ENCODE results near the gene TMEM131. TPM values are rescaled to one million over a fixed set of nuclear protein-coding genes. Genes with fewer than 3 reads are reported as not detected.

The TMEM131 gene
- total RNA-seq, 4 donors from 2014 or later, result 10.3 to 39.2 (median 20.0) TPM

- Histone ChIP-seq H3K9me3 (no peaks in the 10 kb centered on the region), H3K36me3 (no peaks in the 10 kb centered on the region), H3K27ac (peak overlapping the region; percentile 90 to 100 (median 96)), H3K4me3 (peak overlapping the region; percentile 72 to 97 (median 80)), H3K4me1 (peaks cover 56 to 63% of the 10 kb centered on the region in 2 donors), H3K27me3 (no peaks in the 10 kb centered on the region)
- in situ Hi-C loops (cut with MboI; ENCODE audit: low sequenced_read_pairs in 4 of 4), result no loop called here
- intact Hi-C loops (cut with DNase I; ENCODE audit: low total_unique reads), result loop anchor here (10.0 kb wide), 1 partner anchor 188 kb away; no protein-coding TSS in a partner anchor
- no peak for DNase-seq
- TF ChIP-seq CTCF (IDR thresholded peaks at IDR 0.05 in 4 of 5, conservative IDR thresholded peaks at IDR 0.05 in 1 of 5) (no peak), POLR2A (IDR thresholded peaks at IDR 0.05) (no peak)
- ATAC-seq, result no peak
These were observed 2.6 kb downstream of the TMEM131 start for GRCh38 chr2:97992836-97993825.

- H3K27me3 ChIP-seq, result no peaks in the 10 kb centered on the region
- H3K4me1 ChIP-seq, result peaks cover 64% of the 10 kb centered on the region in 2 donors
- ATAC-seq (no peak), DNase-seq (no peak)
- no peaks in the 10 kb centered on the region for H3K36me3 ChIP-seq
- H3K4me3 ChIP-seq, result no peak overlapping the region
- peak overlapping the region; percentile 7 to 90 (median 40) for H3K27ac ChIP-seq
- no peaks in the 10 kb centered on the region for H3K9me3 ChIP-seq
- in situ Hi-C loops (cut with MboI; ENCODE audit: low sequenced_read_pairs in 4 of 4), result no loop called here
- no peak for TF ChIP-seq POLR2A (IDR thresholded peaks at IDR 0.05)
- TF ChIP-seq CTCF (IDR thresholded peaks at IDR 0.05 in 4 of 5, conservative IDR thresholded peaks at IDR 0.05 in 1 of 5), result no peak
- intact Hi-C loops (cut with DNase I; ENCODE audit: low total_unique reads), result loop anchor here (10.0 kb wide), 1 partner anchor 186 kb away; no protein-coding TSS in a partner anchor
These were observed 4.5 kb downstream of the TMEM131 start for GRCh38 chr2:97991081-97991856.

- no peaks in the 10 kb centered on the region for H3K36me3 ChIP-seq
- in situ Hi-C loops (cut with MboI; ENCODE audit: low sequenced_read_pairs in 4 of 4) (no loop called here), intact Hi-C loops (cut with DNase I; ENCODE audit: low total_unique reads) (loop anchor here (2.0 to 5.0 kb wide), 2 partner anchors 22 to 51 kb away; no protein-coding TSS in a partner anchor)
- ATAC-seq (peak in 1 of 2 donors; percentile 67), DNase-seq (no peak)
- TF ChIP-seq CTCF (IDR thresholded peaks at IDR 0.05 in 4 of 5, conservative IDR thresholded peaks at IDR 0.05 in 1 of 5) (no peak), POLR2A (IDR thresholded peaks at IDR 0.05) (no peak)
- no peak overlapping the region for H3K4me3 ChIP-seq
- H3K27ac ChIP-seq, result peak overlapping the region; percentile 9 to 52 (median 44)
- no peaks in the 10 kb centered on the region for H3K9me3 ChIP-seq
- peaks cover 67 to 74% of the 10 kb centered on the region in 2 donors for H3K4me1 ChIP-seq
- no peaks in the 10 kb centered on the region for H3K27me3 ChIP-seq
These were observed 7.0 kb downstream of the TMEM131 start for GRCh38 chr2:97988722-97989121.

GRCh38 chr2:97985998-97986397 lies 9.8 kb downstream of the TMEM131 start:
- no peak for DNase-seq
- Histone ChIP-seq H3K4me3 (no peak overlapping the region), H3K27ac (no peak overlapping the region), H3K36me3 (no peaks in the 10 kb centered on the region), H3K4me1 (peaks cover 57 to 58% of the 10 kb centered on the region in 2 donors), H3K9me3 (no peaks in the 10 kb centered on the region), H3K27me3 (no peaks in the 10 kb centered on the region)
- in situ Hi-C loops (cut with MboI; ENCODE audit: low sequenced_read_pairs in 4 of 4) (no loop called here), intact Hi-C loops (cut with DNase I; ENCODE audit: low total_unique reads) (loop anchor here (5.0 kb wide), 1 partner anchor 49 kb away; no protein-coding TSS in a partner anchor)
- no peak for ATAC-seq
- TF ChIP-seq CTCF (IDR thresholded peaks at IDR 0.05 in 4 of 5, conservative IDR thresholded peaks at IDR 0.05 in 1 of 5), result no peak
- no peak for TF ChIP-seq POLR2A (IDR thresholded peaks at IDR 0.05)
